ENCODE results near the gene CNIH2. TPM values are rescaled to one million over a fixed set of nuclear protein-coding genes. Genes with fewer than 3 reads are reported as not detected.

The CNIH2 gene
- total and polyA plus RNA-seq, 2 experiments from 2014 or later = 4.3 to 9.2 TPM

GRCh38 chr11:66293352-66293751 is 15.4 kb downstream of the CNIH2 start (continued):
- TF ChIP-seq ZNF462 (CRISPR knock-in tag; IDR thresholded peaks at IDR 0.05) = no peak

- no peak overlapping the region; the same call in 2 of the 3 replicates for H3K4me3 Mint-ChIP-seq
- no peak for TF ChIP-seq CREB1 (CRISPR knock-in tag; IDR thresholded peaks at IDR 0.05; ENCODE audit: low read depth)
- TF ChIP-seq POLR2AphosphoS5 (IDR thresholded peaks at IDR 0.05; ENCODE audit: low read depth) = no peak
- no peak for TF ChIP-seq ZNF462 (CRISPR knock-in tag; IDR thresholded peaks at IDR 0.05)
- no peak for TF ChIP-seq CTCF (conservative IDR thresholded peaks at IDR 0.05; ENCODE audit: low read depth in 2 of 2)
- TF ChIP-seq JUNB (IDR thresholded peaks at IDR 0.05; ENCODE audit: unreplicated experiment) = no peak
- no peak for TF ChIP-seq ZNF331 (CRISPR knock-in tag; IDR thresholded peaks at IDR 0.05; ENCODE audit: low read depth)
Observed at GRCh38 chr11:66293777-66294625, 16.0 kb downstream of the CNIH2 start.

More at GRCh38 chr11:66293777-66294625, 16.0 kb downstream of the CNIH2 start:
- Histone ChIP-seq H3K4me1 (ENCODE audit: insufficient read depth) (peaks cover 16% of the 10 kb centered on the region), H3K36me3 (ENCODE audit: insufficient read depth) (no peaks in the 10 kb centered on the region), H3K4me2 (no peak overlapping the region), H3K27me3 (ENCODE audit: insufficient read depth) (peaks cover 30% of the 10 kb centered on the region), H4K20me1 (replicated peaks; ENCODE audit: insufficient read depth) (no peaks in the 10 kb centered on the region), H3F3A (replicated peaks; ENCODE audit: low read depth) (peaks cover 18% of the 10 kb centered on the region; the same call in 1 of the 2 replicates), H3K4me3 (no peak overlapping the region), H3K79me2 (replicated peaks; ENCODE audit: insufficient read depth) (no peaks in the 10 kb centered on the region), H3K9me2 (ENCODE audit: insufficient read depth) (no peaks in the 10 kb centered on the region), H2AFZ (no peak overlapping the region), H3K27ac (ENCODE audit: low read depth) (no peak overlapping the region)
- H3K9me3 Mint-ChIP-seq = peaks cover 2% of the 10 kb centered on the region; the same call in 1 of the 3 replicates
- H3K4me1 Mint-ChIP-seq = peaks cover 31% of the 10 kb centered on the region
- no peak overlapping the region for H3K27ac Mint-ChIP-seq
- H3K27me3 Mint-ChIP-seq (ENCODE audit: insufficient read depth, low read depth, poor library complexity) = peaks cover 29% of the 10 kb centered on the region
- ATAC-seq = no peak
- no peaks in the 10 kb centered on the region; the same call in 2 of the 3 replicates for H3K36me3 Mint-ChIP-seq (ENCODE audit: low read depth)
- DNase-seq (ENCODE audit: low spot score) = no peak

Measured in GM23338 (cell line).